Measurements from ENCODE around the gene FMNL2. TPM values are rescaled to one million over a fixed set of nuclear protein-coding genes. Genes with fewer than 3 reads are reported as not detected.

FMNL2 gene
- polyA plus RNA-seq, 1 donor from 2014 or later: 86.5 TPM

GRCh38 chr2:152297715-152298114 lies 37.3 kb upstream of the FMNL2 start:
- no peak overlapping the region for H3K9ac ChIP-seq (ENCODE audit: low read length)
- no peaks in the 10 kb centered on the region for H4K20me1 ChIP-seq (ENCODE audit: insufficient read depth)
- H3K9me2 ChIP-seq (ENCODE audit: insufficient read depth, low read length): no peaks in the 10 kb centered on the region
- no peak overlapping the region for H3K4me2 ChIP-seq (ENCODE audit: low read length)
- no peaks in the 10 kb centered on the region for H3K79me2 ChIP-seq (replicated peaks; ENCODE audit: insufficient read depth, low read length)
- no peaks in the 10 kb centered on the region for H3K27me3 ChIP-seq (ENCODE audit: insufficient read depth, low read depth, low read length)
- no peaks in the 10 kb centered on the region for H3K9me3 ChIP-seq (ENCODE audit: low read length)
- no peaks in the 10 kb centered on the region for H3K36me3 ChIP-seq (ENCODE audit: insufficient read depth, low read length)
- no peak overlapping the region for H3K27ac ChIP-seq (ENCODE audit: low read length)
- no peak overlapping the region for H2AFZ ChIP-seq (ENCODE audit: low read depth, low read length)
- no peaks in the 10 kb centered on the region for H3F3A ChIP-seq (ENCODE audit: insufficient read depth, low read length, poor library complexity, severe bottlenecking)
- TF ChIP-seq TAF1 (IDR thresholded peaks at IDR 0.05; ENCODE audit: low read depth): no peak
- TF ChIP-seq, protein P1, sequence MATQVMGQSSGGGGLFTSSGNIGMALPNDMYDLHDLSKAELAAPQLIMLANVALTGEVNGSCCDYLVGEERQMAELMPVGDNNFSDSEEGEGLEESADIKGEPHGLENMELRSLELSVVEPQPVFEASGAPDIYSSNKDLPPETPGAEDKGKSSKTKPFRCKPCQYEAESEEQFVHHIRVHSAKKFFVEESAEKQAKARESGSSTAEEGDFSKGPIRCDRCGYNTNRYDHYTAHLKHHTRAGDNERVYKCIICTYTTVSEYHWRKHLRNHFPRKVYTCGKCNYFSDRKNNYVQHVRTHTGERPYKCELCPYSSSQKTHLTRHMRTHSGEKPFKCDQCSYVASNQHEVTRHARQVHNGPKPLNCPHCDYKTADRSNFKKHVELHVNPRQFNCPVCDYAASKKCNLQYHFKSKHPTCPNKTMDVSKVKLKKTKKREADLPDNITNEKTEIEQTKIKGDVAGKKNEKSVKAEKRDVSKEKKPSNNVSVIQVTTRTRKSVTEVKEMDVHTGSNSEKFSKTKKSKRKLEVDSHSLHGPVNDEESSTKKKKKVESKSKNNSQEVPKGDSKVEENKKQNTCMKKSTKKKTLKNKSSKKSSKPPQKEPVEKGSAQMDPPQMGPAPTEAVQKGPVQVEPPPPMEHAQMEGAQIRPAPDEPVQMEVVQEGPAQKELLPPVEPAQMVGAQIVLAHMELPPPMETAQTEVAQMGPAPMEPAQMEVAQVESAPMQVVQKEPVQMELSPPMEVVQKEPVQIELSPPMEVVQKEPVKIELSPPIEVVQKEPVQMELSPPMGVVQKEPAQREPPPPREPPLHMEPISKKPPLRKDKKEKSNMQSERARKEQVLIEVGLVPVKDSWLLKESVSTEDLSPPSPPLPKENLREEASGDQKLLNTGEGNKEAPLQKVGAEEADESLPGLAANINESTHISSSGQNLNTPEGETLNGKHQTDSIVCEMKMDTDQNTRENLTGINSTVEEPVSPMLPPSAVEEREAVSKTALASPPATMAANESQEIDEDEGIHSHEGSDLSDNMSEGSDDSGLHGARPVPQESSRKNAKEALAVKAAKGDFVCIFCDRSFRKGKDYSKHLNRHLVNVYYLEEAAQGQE (IDR thresholded peaks at IDR 0.05; ENCODE audit: borderline replicate concordance): no peak
- no peak for TF ChIP-seq MXI1 (conservative IDR thresholded peaks at IDR 0.05; ENCODE audit: poor library complexity, severe bottlenecking)
- TF ChIP-seq POLR2AphosphoS5 (IDR thresholded peaks at IDR 0.05): no peak
- no peak for TF ChIP-seq RAD21 (conservative IDR thresholded peaks at IDR 0.05)
- no peak for TF ChIP-seq SMC3 (conservative IDR thresholded peaks at IDR 0.05; ENCODE audit: poor library complexity)
- no peak for TF ChIP-seq EP300 (conservative IDR thresholded peaks at IDR 0.05; ENCODE audit: poor library complexity, severe bottlenecking)
- TF ChIP-seq, protein P2, sequence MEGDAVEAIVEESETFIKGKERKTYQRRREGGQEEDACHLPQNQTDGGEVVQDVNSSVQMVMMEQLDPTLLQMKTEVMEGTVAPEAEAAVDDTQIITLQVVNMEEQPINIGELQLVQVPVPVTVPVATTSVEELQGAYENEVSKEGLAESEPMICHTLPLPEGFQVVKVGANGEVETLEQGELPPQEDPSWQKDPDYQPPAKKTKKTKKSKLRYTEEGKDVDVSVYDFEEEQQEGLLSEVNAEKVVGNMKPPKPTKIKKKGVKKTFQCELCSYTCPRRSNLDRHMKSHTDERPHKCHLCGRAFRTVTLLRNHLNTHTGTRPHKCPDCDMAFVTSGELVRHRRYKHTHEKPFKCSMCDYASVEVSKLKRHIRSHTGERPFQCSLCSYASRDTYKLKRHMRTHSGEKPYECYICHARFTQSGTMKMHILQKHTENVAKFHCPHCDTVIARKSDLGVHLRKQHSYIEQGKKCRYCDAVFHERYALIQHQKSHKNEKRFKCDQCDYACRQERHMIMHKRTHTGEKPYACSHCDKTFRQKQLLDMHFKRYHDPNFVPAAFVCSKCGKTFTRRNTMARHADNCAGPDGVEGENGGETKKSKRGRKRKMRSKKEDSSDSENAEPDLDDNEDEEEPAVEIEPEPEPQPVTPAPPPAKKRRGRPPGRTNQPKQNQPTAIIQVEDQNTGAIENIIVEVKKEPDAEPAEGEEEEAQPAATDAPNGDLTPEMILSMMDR (IDR thresholded peaks at IDR 0.05; ENCODE audit: poor library complexity, severe bottlenecking): no peak
- no peak for TF ChIP-seq EZH2 (IDR thresholded peaks at IDR 0.05; ENCODE audit: borderline replicate concordance, insufficient read depth, low read length, poor library complexity, severe bottlenecking)
- no peak overlapping the region for H3K4me3 ChIP-seq (ENCODE audit: low read length)

- H3K9me3 ChIP-seq (ENCODE audit: low read length): no peaks in the 10 kb centered on the region
- TF ChIP-seq SMC3 (conservative IDR thresholded peaks at IDR 0.05; ENCODE audit: poor library complexity) (no peak), EP300 (conservative IDR thresholded peaks at IDR 0.05; ENCODE audit: poor library complexity, severe bottlenecking) (no peak), TAF1 (IDR thresholded peaks at IDR 0.05; ENCODE audit: low read depth) (no peak), POLR2AphosphoS5 (IDR thresholded peaks at IDR 0.05) (no peak), EZH2 (IDR thresholded peaks at IDR 0.05; ENCODE audit: borderline replicate concordance, insufficient read depth, low read length, poor library complexity, severe bottlenecking) (no peak), RAD21 (conservative IDR thresholded peaks at IDR 0.05) (no peak), MXI1 (conservative IDR thresholded peaks at IDR 0.05; ENCODE audit: poor library complexity, severe bottlenecking) (no peak)
- TF ChIP-seq, protein P2 (IDR thresholded peaks at IDR 0.05; ENCODE audit: poor library complexity, severe bottlenecking): no peak
- no peak overlapping the region for H2AFZ ChIP-seq (ENCODE audit: low read depth, low read length)
- no peaks in the 10 kb centered on the region for H3K36me3 ChIP-seq (ENCODE audit: insufficient read depth, low read length)
- no peaks in the 10 kb centered on the region for H4K20me1 ChIP-seq (ENCODE audit: insufficient read depth)
- no peaks in the 10 kb centered on the region for H3K79me2 ChIP-seq (replicated peaks; ENCODE audit: insufficient read depth, low read length)
- H3K4me2 ChIP-seq (ENCODE audit: low read length): no peak overlapping the region
- H3K27ac ChIP-seq (ENCODE audit: low read length): no peak overlapping the region
- H3K9me2 ChIP-seq (ENCODE audit: insufficient read depth, low read length): no peaks in the 10 kb centered on the region
- no peaks in the 10 kb centered on the region for H3K27me3 ChIP-seq (ENCODE audit: insufficient read depth, low read depth, low read length)
- H3K9ac ChIP-seq (ENCODE audit: low read length): no peak overlapping the region
- H3K4me3 ChIP-seq (ENCODE audit: low read length): no peak overlapping the region
- no peaks in the 10 kb centered on the region for H3F3A ChIP-seq (ENCODE audit: insufficient read depth, low read length, poor library complexity, severe bottlenecking)
Observed at GRCh38 chr2:152298754-152299153, 36.2 kb upstream of the FMNL2 start.
